Naive thymus-derived CD4-positive, alpha-beta T cell (primary cell): Measurements from ENCODE around the gene MAGI2. TPM values are rescaled to one million over a fixed set of nuclear protein-coding genes. Genes with fewer than 3 reads are reported as not detected.

Experiments
- ATAC-seq: fragments of 150-1000 bp; cut with Tn5 transposase; 2 replicates; pipeline ENCODE4 v1.10.0; 2021; ENCODE audit warnings: mild to moderate bottlenecking, moderate library complexity
- CTCF ChIA-PET: fragments of 350-600 bp; sonication (Branson Sonifier 250); formaldehyde crosslinking; loops from one replicate; lab custom pipeline; 2021; ENCODE audit warnings: antibody characterized with exemption; lab: Charles Lee
- POLR2A ChIA-PET: fragments of 350-600 bp; sonication (Branson Sonifier 250); formaldehyde crosslinking; loops from one replicate; lab custom pipeline; 2021; ENCODE audit warnings: antibody characterized with exemption, inconsistent platforms; lab: Charles Lee
- DNase-seq, 9 donors: peaks; one replicate each; pipeline versions ENCODE4 v3.0.0 to v3.0.0-alpha.2; 2020 to 2022; ENCODE audit warnings: mixed read lengths in 1 of 9
- H3K27ac ChIP-seq: one replicate; pipeline ENCODE4 v1.7.0; 2013; ENCODE audit warnings: mild to moderate bottlenecking, low read depth, low read length, moderate library complexity
- H3K27me3 ChIP-seq, 2 donors: one replicate each; pipeline ENCODE4 v1.7.0; 2013; ENCODE audit warnings: low read length in 2 of 2, mild to moderate bottlenecking in 2 of 2, moderate library complexity in 2 of 2; ENCODE audit not compliant: control insufficient read depth in 2 of 2, insufficient read depth in 2 of 2
- H3K36me3 ChIP-seq, 3 experiments: 1 replicate in 2 of 3; 2 replicates in 1 of 3; pipeline ENCODE4 v1.7.0; 2013; ENCODE audit warnings: low read length in 3 of 3, mild to moderate bottlenecking in 3 of 3, moderate library complexity in 1 of 3; ENCODE audit not compliant: insufficient read depth in 3 of 3, control insufficient read depth in 2 of 3
- H3K4me1 ChIP-seq, 2 donors: one replicate each; pipeline ENCODE4 v1.7.0; 2013; ENCODE audit warnings: low read length in 2 of 2, mild to moderate bottlenecking in 2 of 2, moderate library complexity in 1 of 2; ENCODE audit not compliant: control insufficient read depth in 2 of 2, insufficient read depth in 2 of 2
- H3K4me3 ChIP-seq: 2 replicates; pipeline ENCODE4 v1.7.0; 2013; ENCODE audit warnings: mild to moderate bottlenecking, low read length
- H3K9me3 ChIP-seq, 3 experiments: 1 replicate in 2 of 3; 2 replicates in 1 of 3; pipeline ENCODE4 v1.7.0; 2013; ENCODE audit warnings: low read length in 3 of 3; ENCODE audit not compliant: control insufficient read depth in 2 of 3
- H3K27ac Mint-ChIP-seq, 9 donors: one replicate each; pipeline ENCODE4 v1.8.0; 2020 to 2022; ENCODE audit warnings: mixed read lengths in 9 of 9, mild to moderate bottlenecking in 8 of 9, moderate library complexity in 5 of 9, inconsistent platforms in 2 of 9
- H3K27me3 Mint-ChIP-seq, 5 donors: one replicate each; pipeline ENCODE4 v1.8.0; 2021 to 2022; ENCODE audit warnings: mixed read lengths in 5 of 5, mild to moderate bottlenecking in 1 of 5
- H3K36me3 Mint-ChIP-seq, 5 donors: one replicate each; pipeline ENCODE4 v1.8.0; 2020 to 2022; ENCODE audit warnings: mixed read lengths in 5 of 5, mild to moderate bottlenecking in 3 of 5, inconsistent platforms in 1 of 5
- H3K4me1 Mint-ChIP-seq, 7 donors: one replicate each; pipeline ENCODE4 v1.8.0; 2020 to 2022; ENCODE audit warnings: mixed read lengths in 7 of 7, mild to moderate bottlenecking in 3 of 7, inconsistent platforms in 1 of 7
- H3K4me3 Mint-ChIP-seq, 10 donors: one replicate each; pipeline ENCODE4 v1.8.0; 2020 to 2022; ENCODE audit warnings: mild to moderate bottlenecking in 10 of 10, mixed read lengths in 10 of 10, moderate library complexity in 6 of 10, inconsistent platforms in 2 of 10
- H3K9me3 Mint-ChIP-seq, 11 donors: one replicate each; pipeline ENCODE4 v1.8.0; 2020 to 2022; ENCODE audit warnings: mixed read lengths in 11 of 11, mild to moderate bottlenecking in 4 of 11, inconsistent platforms in 1 of 11, moderate library complexity in 1 of 11
- intact Hi-C, 2 donors: fragments of 100-400 bp; cut with micrococcal nuclease; formaldehyde crosslinking; loops; one replicate each; pipeline ENCODE4 v1.15.1; 2023
- polyA plus RNA-seq, 2 donors: library from polyadenylated mRNA; unstranded; fragments of 300-500 nt; fragmentation: Illumina TruSeq; gene quantifications; one replicate each; pipeline ENCODE4 v1.2.3, GENCODE V29; 2021
- total RNA-seq, 6 experiments: library from RNA in 5 of 6; stranded (reverse) in 5 of 6; gene quantifications; 1 replicate in 5 of 6; 2 replicates in 1 of 6; pipeline ENCODE4 v1.2.3 and lab custom pipeline; 2021 to 2026

The MAGI2 gene
- total and polyA plus RNA-seq, 7 experiments from 2014 or later, result 0.05 to 0.67 (median 0.15) TPM; not detected in 3

GRCh38 chr7:78038465-78039080 lies 1414.9 kb downstream of the MAGI2 start:
- Histone ChIP-seq H3K4me1 (no peaks in the 10 kb centered on the region), H3K36me3 (no peaks in the 10 kb centered on the region), H3K27me3 (peaks cover 3 to 4% of the 10 kb centered on the region in 2 donors), H3K4me3 (no peak overlapping the region), H3K9me3 (no peaks in the 10 kb centered on the region), H3K27ac (no peak overlapping the region)
- Mint-ChIP-seq H3K27ac (no peak overlapping the region), H3K36me3 (no peaks in the 10 kb centered on the region), H3K4me1 (peaks cover 0 to 5% (median 0%) of the 10 kb centered on the region in 7 donors), H3K4me3 (no peak overlapping the region), H3K9me3 (no peaks in the 10 kb centered on the region), H3K27me3 (peaks cover 17 to 35% (median 26%) of the 10 kb centered on the region in 5 donors)
- ATAC-seq, result no peak
- ChIA-PET POLR2A (no interaction called here), CTCF (no interaction called here)
- intact Hi-C loops, result no loop called here
- no peak for DNase-seq

- Mint-ChIP-seq H3K27ac (no peak overlapping the region), H3K9me3 (no peaks in the 10 kb centered on the region), H3K4me3 (no peak overlapping the region), H3K36me3 (peaks cover 0 to 3% (median 0%) of the 10 kb centered on the region in 5 donors), H3K4me1 (peaks cover 0 to 5% (median 0%) of the 10 kb centered on the region in 7 donors), H3K27me3 (peaks cover 26 to 45% (median 31%) of the 10 kb centered on the region in 5 donors)
- H3K27ac ChIP-seq, result no peak overlapping the region
- no peak for ATAC-seq
- POLR2A ChIA-PET, result no interaction called here
- no peak overlapping the region for H3K4me3 ChIP-seq
- intact Hi-C loops, result no loop called here
- no peaks in the 10 kb centered on the region for H3K36me3 ChIP-seq
- peaks cover 3 to 4% of the 10 kb centered on the region in 2 donors for H3K27me3 ChIP-seq
- CTCF ChIA-PET, result interaction anchor here (0.8 to 1.5 kb wide), 2 partner anchors 9 to 13 kb away, joined by 3 to 4 read pairs; no protein-coding TSS in a partner anchor
- DNase-seq, result no peak
- H3K9me3 ChIP-seq, result no peaks in the 10 kb centered on the region
- H3K4me1 ChIP-seq, result no peaks in the 10 kb centered on the region
Observed at GRCh38 chr7:78037603-78038002, 1415.9 kb downstream of the MAGI2 start.

- no peak for ATAC-seq
- H3K27ac ChIP-seq, result no peak overlapping the region
- no peaks in the 10 kb centered on the region for H3K36me3 ChIP-seq
- DNase-seq, result no peak
- POLR2A ChIA-PET, result no interaction called here
- Mint-ChIP-seq H3K9me3 (peaks cover 0 to 1% (median 0%) of the 10 kb centered on the region in 11 donors), H3K27ac (peak overlapping the region in 1 of 9 donors; percentile 12), H3K4me1 (no peaks in the 10 kb centered on the region), H3K36me3 (peaks cover 0 to 4% (median 0%) of the 10 kb centered on the region in 5 donors), H3K27me3 (peaks cover 20 to 31% (median 25%) of the 10 kb centered on the region in 5 donors), H3K4me3 (no peak overlapping the region)
- H3K4me1 ChIP-seq, result no peaks in the 10 kb centered on the region
- CTCF ChIA-PET, result no interaction called here
- H3K9me3 ChIP-seq, result no peaks in the 10 kb centered on the region
- H3K4me3 ChIP-seq, result no peak overlapping the region
- intact Hi-C loops, result no loop called here
- H3K27me3 ChIP-seq, result peaks cover 0 to 4% of the 10 kb centered on the region in 2 donors
Observed at GRCh38 chr7:78033410-78033809, 1420.1 kb downstream of the MAGI2 start.

- ATAC-seq (no peak), DNase-seq (no peak)
- Mint-ChIP-seq H3K27ac (no peak overlapping the region), H3K9me3 (no peaks in the 10 kb centered on the region), H3K36me3 (no peaks in the 10 kb centered on the region), H3K4me1 (no peaks in the 10 kb centered on the region), H3K4me3 (no peak overlapping the region), H3K27me3 (peaks cover 0 to 26% (median 8%) of the 10 kb centered on the region in 5 donors)
- H3K4me3 ChIP-seq, result no peak overlapping the region
- CTCF ChIA-PET, result interaction anchor here (0.5 kb wide), 1 partner anchor 9 kb away, joined by 6 read pairs; no protein-coding TSS in a partner anchor
- H3K27ac ChIP-seq, result no peak overlapping the region
- H3K27me3 ChIP-seq, result no peaks in the 10 kb centered on the region
- H3K4me1 ChIP-seq, result no peaks in the 10 kb centered on the region
- intact Hi-C loops, result loop anchor here in 1 of 2 donors (10.0 kb wide), 1 partner anchor 408 kb away; no protein-coding TSS in a partner anchor
- H3K9me3 ChIP-seq, result no peaks in the 10 kb centered on the region
- POLR2A ChIA-PET, result no interaction called here
- no peaks in the 10 kb centered on the region for H3K36me3 ChIP-seq
Observed at GRCh38 chr7:78026492-78026891, 1427.0 kb downstream of the MAGI2 start.

- H3K27ac Mint-ChIP-seq, result no peak overlapping the region
- H3K36me3 Mint-ChIP-seq, result no peaks in the 10 kb centered on the region
- POLR2A ChIA-PET, result no interaction called here
- Histone ChIP-seq H3K36me3 (no peaks in the 10 kb centered on the region), H3K4me1 (no peaks in the 10 kb centered on the region), H3K27me3 (peaks cover 0 to 6% of the 10 kb centered on the region in 2 donors), H3K27ac (no peak overlapping the region), H3K9me3 (no peaks in the 10 kb centered on the region), H3K4me3 (no peak overlapping the region)
- DNase-seq (no peak), ATAC-seq (no peak)
- intact Hi-C loops, result loop anchor here (5.0 to 10.0 kb wide), 2 partner anchors 227 to 410 kb away; partner anchors contain the start of genes PHTF2 (in 2 of the 2) and TMEM60 (in 2 of the 2)
- H3K4me3 Mint-ChIP-seq, result no peak overlapping the region
- no peaks in the 10 kb centered on the region for H3K9me3 Mint-ChIP-seq
- peaks cover 0 to 34% (median 14%) of the 10 kb centered on the region in 5 donors for H3K27me3 Mint-ChIP-seq
- peaks cover 0 to 8% (median 5%) of the 10 kb centered on the region in 7 donors for H3K4me1 Mint-ChIP-seq
- CTCF ChIA-PET, result interaction anchor here (0.6 to 1.2 kb wide), 2 partner anchors 12 to 361 kb away, joined by 3 read pairs; no protein-coding TSS in a partner anchor
Observed at GRCh38 chr7:78024591-78024990, 1428.9 kb downstream of the MAGI2 start.

DNA sequence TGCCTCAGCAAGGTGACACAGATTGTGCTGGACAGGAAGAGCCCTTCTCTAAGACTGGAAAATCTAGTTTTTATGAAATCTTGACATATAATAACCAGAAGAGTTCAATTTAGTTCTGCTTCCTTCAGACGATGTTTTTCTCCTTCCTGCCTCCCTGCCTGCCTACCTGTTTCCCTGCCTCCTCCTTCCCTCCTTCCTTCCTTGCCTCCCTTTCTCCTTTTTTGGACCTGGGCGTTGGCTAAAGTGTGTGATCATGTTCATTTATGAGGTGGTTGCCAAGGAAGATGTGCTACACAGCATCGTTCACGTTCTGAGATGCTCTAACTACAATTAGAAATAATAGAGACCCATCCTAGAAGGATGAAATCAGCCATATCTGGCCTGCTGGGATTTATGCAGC lies 1430.3 kb downstream of the MAGI2 start:
- no peak for DNase-seq
- Mint-ChIP-seq H3K4me1 (peaks cover 0 to 13% (median 11%) of the 10 kb centered on the region in 7 donors), H3K27ac (no peak overlapping the region), H3K27me3 (peaks cover 6 to 41% (median 21%) of the 10 kb centered on the region in 5 donors), H3K4me3 (no peak overlapping the region), H3K36me3 (peaks cover 0 to 3% (median 0%) of the 10 kb centered on the region in 5 donors), H3K9me3 (no peaks in the 10 kb centered on the region)
- H3K4me1 ChIP-seq, result peaks cover 0 to 7% of the 10 kb centered on the region in 2 donors
- H3K27me3 ChIP-seq, result peaks cover 0 to 10% of the 10 kb centered on the region in 2 donors
- ChIA-PET POLR2A (no interaction called here), CTCF (no interaction called here)
- no peak for ATAC-seq
- H3K27ac ChIP-seq, result no peak overlapping the region
- no peaks in the 10 kb centered on the region for H3K9me3 ChIP-seq
- intact Hi-C loops, result loop anchor here (5.0 to 10.0 kb wide), 2 partner anchors 226 to 412 kb away; partner anchors contain the start of genes PHTF2 (in 2 of the 2) and TMEM60 (in 2 of the 2)
- no peaks in the 10 kb centered on the region for H3K36me3 ChIP-seq
- H3K4me3 ChIP-seq, result no peak overlapping the region
